NK-92 (cell line): ENCODE data around the gene USB1.

Source experiments
- DNase-seq: peaks from one replicate; lab custom pipeline; 2025; ENCODE audit not compliant: unreplicated experiment; lab: John Stamatoyannopoulos, UW

Gene USB1

GRCh38 chr16:58016840-58017446, 15.7 kb downstream of the USB1 start:
- no peak for DNase-seq

- no peak for DNase-seq
Observed at GRCh38 chr16:58018803-58019202, 17.6 kb downstream of the USB1 start.

- no peak for DNase-seq
Observed at GRCh38 chr16:58019866-58020538, 18.8 kb downstream of the USB1 start.

- DNase-seq = no peak
Observed at GRCh38 chr16:58020628-58021521, 19.7 kb downstream of the USB1 start.

GRCh38 chr16:58021661-58022551, 20.7 kb downstream of the USB1 start:
- no peak for DNase-seq

- no peak for DNase-seq
Observed at GRCh38 chr16:58022601-58023371, 21.6 kb downstream of the USB1 start.

- DNase-seq = no peak
Observed at GRCh38 chr16:58024486-58025350, 23.5 kb downstream of the USB1 start.

- no peak for DNase-seq
Observed at GRCh38 chr16:58025351-58026138, 24.3 kb downstream of the USB1 start, which contains the start of gene MMP15. MMP15 (plus strand) TSS chr16:58025754; CDS start chr16:58026351, 597 bp downstream.

GRCh38 chr16:58026139-58026704, 25.0 kb downstream of the USB1 start:
- DNase-seq = no peak

GRCh38 chr16:58026705-58027160, 25.5 kb downstream of the USB1 start:
- no peak for DNase-seq

- no peak for DNase-seq
Observed at GRCh38 chr16:58027161-58027915, 26.1 kb downstream of the USB1 start.

GRCh38 chr16:58027916-58028455, 26.8 kb downstream of the USB1 start:
- DNase-seq = no peak

GRCh38 chr16:58028541-58029070, 27.4 kb downstream of the USB1 start:
- DNase-seq = no peak

GRCh38 chr16:58029410-58029809, 28.2 kb downstream of the USB1 start:
- no peak for DNase-seq

GRCh38 chr16:58030136-58030840, 29.1 kb downstream of the USB1 start:
- no peak for DNase-seq
